ENCODE results near the gene PELI3.

DNA sequence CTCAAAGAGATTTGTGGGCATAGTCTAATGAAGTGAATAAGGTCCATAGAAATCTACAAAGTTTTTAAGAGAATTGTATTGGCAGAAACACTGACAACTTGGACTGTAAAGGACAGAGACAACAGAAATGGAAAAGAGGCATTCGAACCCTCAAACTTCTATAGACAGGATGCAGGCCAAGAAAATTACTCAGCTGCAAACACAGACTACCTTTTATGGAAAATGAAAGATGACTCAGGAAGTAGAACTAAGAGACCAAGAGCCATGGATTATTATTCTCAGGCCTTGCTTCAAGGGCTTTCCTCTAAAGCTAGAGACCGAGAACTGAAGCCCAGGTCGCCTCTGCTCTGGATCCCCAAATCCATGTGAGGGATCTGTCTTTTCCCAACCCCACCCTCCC, 3.8 kb upstream of the PELI3 start:
- TF ChIP-seq, protein P1, sequence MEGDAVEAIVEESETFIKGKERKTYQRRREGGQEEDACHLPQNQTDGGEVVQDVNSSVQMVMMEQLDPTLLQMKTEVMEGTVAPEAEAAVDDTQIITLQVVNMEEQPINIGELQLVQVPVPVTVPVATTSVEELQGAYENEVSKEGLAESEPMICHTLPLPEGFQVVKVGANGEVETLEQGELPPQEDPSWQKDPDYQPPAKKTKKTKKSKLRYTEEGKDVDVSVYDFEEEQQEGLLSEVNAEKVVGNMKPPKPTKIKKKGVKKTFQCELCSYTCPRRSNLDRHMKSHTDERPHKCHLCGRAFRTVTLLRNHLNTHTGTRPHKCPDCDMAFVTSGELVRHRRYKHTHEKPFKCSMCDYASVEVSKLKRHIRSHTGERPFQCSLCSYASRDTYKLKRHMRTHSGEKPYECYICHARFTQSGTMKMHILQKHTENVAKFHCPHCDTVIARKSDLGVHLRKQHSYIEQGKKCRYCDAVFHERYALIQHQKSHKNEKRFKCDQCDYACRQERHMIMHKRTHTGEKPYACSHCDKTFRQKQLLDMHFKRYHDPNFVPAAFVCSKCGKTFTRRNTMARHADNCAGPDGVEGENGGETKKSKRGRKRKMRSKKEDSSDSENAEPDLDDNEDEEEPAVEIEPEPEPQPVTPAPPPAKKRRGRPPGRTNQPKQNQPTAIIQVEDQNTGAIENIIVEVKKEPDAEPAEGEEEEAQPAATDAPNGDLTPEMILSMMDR (conservative IDR thresholded peaks at IDR 0.05; ENCODE audit: low read depth, low read length): no peak
- TF ChIP-seq EZH2 (IDR thresholded peaks at IDR 0.05; ENCODE audit: low read length, unreplicated experiment) (no peak), EZH2phosphoT487 (IDR thresholded peaks at IDR 0.05; ENCODE audit: borderline replicate concordance, low read length) (no peak)
